DMS53 treated with DMSO at 0.1 percent for 48 hours (cell line): Measurements from ENCODE around the gene SLC25A51.
"Not testable (repeated sequence)": the region's sequence is repeated elsewhere in the genome, so short reads cannot be mapped to it uniquely, and the experiment has no call there.

Experiments used
- DNase-seq: peaks from one replicate; lab custom pipeline; 2025; ENCODE audit not compliant: unreplicated experiment; lab: John Stamatoyannopoulos, UW

SLC25A51 gene

DNA sequence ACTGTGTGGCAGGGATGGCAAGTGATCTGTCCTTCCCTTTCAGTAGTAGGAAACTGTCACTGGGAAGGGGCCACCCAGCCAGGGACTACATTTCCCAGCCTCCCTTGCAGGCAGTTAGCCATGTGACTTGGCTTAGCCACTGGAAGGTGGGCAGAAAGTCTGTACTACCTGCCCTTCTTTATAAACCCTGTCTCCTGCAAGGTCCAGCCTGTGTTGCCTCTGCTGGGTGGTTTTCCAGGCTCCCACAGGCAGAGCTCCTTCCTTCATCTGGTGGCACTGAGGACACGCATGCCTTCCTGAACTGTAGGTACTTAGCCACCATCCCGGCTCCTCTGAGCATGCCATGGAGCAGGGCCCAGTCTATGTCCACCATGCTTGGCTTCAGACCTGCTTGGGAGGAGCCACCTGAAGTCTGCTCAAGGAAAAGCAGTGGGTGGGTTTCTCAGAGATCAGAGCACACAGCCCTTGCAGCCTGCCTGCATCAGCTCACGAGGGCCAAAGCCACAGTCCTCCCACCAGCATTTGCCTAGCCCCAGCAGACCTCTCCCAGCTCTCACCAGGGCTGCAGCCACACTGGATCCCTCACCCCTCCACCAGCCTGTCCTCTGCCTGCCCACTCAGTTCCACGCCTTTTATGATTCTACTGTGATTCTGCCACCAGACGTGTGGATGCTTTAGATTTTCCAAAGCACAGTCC, 16.7 kb upstream of the SLC25A51 start:
- no peak for DNase-seq

DNA sequence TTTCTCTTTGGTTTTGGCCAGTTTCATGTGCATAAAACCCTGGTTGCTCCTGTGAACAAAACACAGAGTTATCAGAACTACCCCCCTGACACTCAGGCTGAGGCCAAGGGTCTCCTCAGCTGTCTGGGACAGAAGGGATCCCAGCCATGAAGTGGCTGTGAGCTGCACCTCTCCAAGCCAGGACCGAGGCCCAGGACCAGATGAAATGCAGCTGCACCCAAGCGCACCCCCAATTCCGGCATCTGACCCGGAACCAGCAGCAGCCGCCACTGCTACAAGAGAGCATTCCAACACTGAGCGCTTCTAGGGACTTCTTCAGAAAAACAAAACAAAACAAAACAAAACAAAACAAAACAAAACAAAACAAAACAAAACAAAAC, 16.0 kb upstream of the SLC25A51 start:
- DNase-seq, result no peak

DNA sequence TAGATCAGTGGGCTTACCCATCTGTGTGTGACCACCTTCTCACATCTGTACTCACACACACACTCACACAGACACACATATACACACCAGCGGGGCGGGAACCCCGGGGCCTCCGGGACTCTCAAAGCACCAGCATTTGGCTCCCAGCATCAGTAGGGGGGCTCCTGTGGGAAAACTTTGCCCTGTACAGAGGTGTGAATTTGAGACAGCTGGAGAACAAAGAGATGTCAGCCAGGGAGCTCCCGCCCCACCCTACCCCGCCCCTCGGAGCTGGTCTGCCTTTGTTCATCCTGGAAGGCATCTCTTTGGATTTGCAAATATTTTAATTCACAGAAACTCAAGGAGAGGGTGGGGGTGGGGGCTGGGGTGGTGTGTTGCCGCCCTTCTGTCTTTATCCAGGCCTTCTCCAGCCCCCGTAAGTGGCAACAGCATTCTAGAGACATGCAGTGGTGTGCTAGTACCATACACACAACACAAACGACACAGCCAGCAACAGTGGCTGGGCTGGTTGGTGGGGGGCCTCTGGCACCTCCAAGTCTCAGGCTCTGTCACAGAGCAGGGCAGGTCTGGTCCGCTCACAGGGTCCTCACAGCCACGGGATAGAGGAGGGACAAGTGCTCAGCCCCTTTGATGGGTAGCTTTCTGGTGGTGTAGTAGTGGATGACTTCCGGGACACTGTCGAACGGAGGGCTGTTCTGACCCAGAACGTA, 15.5 kb upstream of the SLC25A51 start:
- DNase-seq, result no peak

DNA sequence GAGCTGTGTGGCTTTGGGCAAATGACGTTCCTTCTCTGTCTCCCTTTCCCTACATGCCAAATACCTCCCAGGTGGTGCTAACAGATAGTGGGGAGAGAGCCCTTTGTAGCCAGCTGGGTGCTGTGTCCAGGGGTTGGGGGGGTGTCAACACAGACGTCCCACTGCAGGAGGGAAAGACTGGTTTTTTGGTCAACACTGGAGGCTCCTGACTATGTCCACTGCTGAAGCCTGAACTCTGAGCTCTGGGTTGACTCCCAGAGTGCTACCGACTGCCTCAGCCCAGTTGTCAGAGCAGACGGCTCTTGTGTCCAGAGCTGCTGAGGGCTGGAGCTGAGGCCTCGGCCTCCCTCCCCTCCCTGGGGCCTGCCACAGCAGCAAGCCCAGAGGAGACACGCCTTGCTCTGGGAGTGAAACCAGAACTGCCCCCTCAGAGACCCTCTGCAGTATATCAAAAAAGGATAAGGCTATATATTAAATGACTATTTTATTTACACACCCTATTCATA, 14.8 kb upstream of the SLC25A51 start:
- no peak for DNase-seq

DNA sequence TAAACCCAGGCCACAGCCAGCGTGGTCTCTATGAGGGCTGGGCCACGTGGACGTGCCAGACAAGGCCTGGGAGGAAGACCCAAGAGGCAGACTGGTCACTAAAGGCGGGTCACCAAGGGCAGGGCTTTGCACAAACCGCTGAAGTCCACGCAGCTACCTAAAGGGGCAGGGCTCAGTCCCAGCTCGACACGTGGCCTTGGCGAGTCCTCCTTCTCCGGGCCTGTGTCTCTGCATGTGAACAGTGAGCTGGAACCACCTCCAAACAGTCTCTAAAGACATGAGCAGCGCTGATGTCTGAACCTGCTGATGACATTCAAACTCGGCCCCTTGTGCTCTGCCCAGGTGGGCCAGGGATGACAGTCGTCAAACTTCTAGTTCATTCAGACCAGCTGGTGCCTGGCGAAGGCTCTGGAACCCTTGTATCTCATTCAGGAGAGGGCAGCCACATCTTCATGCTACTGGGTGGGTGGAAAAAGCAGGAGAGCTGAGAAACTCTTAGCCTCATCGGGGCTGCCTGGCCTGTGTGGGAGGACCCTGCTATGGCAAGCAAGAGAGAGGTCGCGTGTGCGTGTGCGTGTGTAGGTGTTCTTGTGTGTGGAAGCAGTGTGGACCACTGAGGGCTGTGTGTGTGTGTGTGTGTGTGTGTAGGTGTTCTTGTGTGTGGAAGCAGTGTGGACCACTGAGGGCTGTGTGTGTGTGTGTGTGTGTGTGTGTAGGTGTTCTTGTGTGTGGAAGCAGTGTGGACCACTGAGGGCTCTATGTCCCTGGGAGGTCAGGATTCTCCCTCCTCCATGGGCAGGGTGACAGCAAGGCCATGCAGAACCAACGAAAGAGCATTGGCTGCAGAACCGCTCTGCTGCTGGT, 14.1 kb upstream of the SLC25A51 start:
- DNase-seq, result no peak

DNA sequence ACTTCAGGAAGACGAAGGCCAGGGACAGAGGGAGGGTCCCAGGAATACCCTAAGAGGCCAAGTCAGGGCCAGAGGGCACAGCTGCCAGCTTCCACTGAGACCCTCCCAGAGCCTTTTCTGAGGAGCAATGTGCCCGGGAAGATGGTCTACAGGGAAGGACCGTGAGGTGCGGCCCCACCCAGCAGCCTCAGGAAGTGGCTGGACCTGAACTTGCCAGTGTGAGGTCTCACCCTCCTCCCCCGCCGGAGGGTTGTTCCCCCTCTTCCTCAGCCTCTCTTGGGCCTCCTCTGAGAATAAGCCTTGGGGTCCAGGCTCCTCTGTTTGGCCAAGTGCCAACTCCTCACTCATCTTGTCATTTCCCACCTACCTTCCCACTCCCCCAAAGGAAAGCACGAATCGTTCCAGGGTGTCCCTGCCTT, 13.4 kb upstream of the SLC25A51 start:
- DNase-seq, result no peak

DNA sequence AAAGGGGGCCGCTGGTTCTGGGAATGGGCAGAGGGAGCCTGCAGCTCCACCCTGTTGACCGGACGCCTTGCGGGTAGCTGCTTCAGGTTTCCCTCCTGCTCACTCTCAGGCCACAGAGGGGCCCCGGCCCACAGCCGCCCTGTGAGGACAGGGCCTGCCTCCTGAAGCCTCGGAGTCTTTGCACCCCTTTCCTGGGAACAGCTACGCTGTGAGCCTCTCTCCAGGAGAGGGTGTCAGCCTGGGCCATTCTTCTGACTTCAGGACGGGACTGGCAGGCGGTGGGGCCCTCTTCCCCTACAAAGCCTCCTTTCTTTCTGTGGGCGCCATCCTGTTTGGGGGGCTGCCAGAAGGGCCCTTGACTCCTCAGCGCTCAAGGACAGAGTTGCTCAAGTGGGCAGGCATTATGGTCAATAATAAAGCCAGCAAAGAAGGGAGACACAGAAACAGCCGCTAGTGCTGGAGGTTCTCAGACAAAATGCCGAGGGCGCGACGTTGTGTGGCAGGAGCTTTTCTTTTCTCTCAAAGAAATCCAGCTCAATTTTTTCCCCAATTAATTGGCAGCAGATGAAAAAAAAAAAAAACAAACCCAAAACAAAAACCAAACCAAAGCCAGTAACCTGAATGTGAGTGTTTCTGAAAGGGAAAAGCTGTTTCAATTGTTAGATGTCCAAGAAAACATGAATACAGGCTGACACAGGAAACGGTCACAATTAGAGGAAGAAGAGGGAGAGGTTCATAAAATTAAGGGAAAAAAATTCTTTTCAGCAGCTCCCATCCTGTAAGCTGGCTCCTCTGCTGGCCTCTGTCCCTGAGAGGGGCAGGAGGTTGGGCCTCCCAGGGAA, 12.8 kb upstream of the SLC25A51 start:
- DNase-seq, result no peak

DNA sequence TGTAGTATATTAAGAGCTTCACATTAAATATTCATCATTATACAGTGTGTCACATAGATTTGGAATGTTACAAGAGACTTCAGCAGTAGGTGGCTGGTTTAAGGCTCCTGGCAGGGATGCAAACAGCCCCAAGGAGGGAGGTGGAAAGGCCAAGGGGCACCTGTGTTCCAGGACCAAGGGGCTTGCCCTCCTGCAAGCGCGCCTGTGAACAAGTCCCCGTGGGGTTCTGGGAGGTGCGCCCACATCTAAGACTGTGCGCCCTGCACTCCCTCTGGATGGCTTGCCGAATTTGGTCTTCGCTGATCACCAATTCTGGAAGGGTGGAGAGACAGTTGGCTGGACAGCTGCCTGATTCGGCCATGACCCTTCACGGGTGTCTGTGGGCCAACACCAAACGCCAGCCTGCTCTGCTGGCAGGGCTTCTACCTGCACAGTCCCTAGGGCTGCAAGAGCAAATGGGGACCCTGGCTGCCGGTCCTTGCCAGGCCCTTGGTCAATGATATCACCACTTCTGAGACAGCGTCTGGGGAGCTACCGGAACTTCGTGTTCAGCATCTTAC, 12.1 kb upstream of the SLC25A51 start:
- DNase-seq, result no peak

DNA sequence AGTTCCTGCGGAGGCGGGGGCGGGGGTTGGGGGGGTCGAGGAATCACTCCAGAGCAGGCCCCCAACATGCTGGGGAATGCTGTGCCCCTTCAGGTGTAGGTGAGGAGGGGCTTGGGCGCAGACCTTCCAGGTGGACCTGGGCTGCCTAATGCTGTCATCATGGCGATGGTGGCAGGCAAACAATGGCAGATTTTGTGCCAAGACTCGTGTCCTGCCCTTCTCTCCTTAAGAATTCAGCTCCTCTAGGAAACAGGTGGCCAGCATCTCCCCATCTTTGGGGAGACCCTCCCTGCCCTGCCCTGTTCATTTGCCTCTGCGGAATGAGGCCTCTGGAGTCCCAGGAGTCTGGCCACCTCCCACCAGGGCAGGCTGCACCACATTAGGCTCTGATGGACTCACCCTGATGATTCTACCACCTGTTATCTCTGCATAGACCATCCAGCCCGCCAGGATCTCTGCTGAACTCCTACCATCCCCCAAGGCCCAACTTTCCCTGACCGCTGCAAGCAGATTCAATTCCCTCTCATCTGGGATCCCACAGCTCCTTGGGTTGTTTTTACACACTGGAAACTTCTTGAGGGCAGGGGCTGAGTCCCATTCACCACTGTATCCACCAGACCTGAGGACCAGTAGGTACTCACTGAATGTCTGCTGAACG, 10.9 kb upstream of the SLC25A51 start:
- no peak for DNase-seq

DNA sequence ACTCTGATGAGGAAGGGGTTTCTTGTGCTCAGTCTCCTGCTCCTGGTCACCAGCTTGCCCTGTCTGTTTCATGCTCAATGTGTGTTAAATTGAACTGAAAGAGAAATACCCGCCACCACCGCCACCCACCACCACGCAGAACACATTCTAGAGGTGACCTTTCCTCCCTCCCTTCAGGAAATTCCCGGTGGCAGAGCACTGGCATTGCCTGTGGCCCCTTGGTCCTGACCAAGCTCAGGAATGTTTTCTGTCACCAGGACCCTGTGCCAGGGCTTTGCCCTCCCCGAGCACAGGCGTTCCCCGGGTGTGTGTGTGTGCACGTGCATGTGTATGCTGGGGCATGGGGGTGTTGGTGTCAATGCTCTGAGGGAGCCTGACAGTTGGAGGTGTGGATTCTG, 10.2 kb upstream of the SLC25A51 start:
- DNase-seq, result no peak

DNA sequence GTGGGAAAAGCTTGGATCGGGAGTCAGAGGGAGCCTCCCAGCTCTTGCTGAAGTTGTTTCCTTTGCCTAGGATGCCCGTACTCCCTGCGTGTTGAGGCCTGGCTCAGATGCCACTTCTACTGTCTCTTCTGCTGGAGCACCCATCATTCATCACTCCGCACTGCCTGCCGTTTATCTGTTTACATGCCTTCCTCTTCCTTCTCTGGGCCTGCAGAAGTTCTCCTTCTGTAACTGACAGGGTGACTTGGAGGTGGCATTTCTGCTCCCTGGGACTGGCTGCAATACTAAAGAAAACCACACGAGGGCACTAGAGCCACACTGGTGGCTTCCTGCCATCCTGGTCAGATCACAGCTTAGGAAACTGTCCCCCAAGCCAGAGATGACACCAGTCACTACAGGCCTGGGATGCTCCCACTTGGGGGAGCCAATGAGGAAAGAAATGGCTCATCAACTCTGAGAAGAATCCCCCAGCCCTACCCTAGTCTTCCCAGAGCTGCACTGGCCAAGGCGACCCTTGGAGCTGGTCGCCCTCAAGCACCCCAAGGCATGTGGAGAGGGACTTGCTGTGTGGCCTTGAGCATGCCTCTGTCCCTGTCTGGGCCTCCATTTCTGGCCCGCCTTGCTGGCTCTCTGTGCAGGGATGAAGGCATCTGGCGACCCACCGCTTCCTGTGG, 9.7 kb upstream of the SLC25A51 start:
- DNase-seq, result peak; percentile 29

DNA sequence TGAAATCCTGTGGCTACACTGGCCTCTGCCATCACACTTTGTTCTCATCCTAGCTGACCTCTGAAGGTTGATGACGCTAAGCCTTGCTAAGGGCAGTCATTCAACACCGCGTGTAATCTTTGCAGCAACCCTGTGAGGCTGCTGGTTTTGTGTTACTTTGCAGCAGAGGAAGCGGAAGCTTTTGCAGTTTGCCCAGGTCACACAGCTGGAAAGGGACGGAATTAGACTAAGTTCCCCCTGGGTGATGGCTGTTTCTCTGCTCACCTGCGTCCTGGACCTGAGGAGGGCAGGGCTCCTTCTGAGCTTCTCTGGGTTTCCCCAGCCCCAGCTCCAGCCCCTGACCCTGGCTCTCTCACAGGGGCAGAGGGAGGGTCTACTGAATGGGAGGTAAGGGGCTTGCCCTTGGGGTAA, 7.3 kb upstream of the SLC25A51 start:
- DNase-seq, result no peak

DNA sequence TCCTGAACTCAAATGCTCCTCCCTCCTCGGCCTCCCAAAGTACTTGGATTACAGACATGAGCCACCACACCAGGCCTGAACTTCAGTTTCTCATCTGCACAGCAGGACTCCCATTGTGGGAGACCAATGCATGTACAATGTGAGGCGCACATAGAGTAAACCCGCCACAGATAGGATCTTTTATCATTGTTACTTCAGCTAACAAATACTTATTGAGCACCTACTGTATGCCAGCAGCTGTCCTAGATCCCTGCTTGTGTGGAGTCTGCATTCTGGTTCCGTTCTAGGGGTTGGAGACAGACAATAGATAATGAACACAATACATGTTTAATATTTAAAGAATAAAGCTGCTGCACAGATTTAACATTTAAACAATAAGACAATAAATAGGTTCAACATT, 6.3 kb upstream of the SLC25A51 start:
- no peak for DNase-seq

DNA sequence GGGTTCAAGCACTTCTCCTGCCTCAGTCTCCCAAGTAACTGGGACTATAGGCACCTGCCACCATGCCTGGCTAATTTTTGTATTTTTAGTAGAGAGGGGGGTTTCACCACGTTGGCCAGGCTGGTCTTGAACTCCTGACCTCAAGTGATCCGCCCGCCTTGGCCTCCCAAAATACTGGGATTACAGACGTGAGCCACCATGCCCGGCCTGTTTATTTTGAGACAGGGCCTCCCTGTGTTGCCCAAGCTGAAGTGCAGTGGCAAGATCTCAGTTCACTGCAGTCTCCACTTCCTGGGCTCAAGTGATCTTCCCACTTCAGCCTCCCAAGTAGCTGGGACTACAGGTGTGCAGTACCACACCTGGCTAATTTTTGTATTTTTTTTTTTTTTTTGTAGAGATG, 5.9 kb upstream of the SLC25A51 start:
- not testable (repeated sequence) for DNase-seq

DNA sequence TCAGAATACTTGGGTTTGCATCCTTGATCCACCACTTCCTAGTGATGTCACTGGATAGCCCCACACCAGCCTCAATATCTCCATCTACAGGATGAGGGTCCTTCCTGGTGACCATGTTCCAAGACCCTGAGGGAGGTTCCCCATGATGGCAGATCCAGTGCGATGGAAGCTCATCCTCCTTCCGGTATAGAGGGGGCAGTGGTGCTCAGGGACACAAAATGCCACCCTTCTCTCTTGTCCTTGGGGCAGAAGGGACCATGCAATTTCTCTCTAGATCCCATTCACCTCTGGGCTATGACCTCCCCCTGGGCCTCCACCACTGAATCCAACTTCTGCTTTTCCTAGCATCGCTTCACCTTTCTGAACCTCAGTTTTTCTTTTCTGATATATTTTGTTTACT, 5.4 kb upstream of the SLC25A51 start:
- DNase-seq, result no peak

DNA sequence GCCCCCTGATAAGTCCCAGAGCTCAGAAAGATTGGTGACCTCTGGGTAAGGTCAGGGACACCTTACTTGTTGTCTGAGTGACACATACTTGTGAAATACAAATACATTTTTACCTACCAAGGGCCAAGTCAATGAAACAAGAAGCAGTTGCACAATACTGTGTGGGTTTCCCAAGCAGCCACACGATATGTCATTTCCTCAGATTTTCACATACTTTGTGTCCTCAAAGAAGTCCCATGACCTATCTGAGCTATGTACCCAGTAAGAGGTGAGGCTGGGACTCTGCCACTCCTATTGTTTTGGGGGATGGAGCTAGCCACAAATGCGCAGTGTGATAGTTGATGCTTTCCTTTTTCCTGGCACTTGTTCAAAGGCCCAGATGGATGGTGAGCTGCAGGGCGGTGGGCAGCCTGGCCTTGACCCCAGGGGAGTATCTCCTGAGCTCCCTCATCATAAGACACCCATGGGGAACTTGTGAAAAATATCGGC, 4.8 kb upstream of the SLC25A51 start:
- DNase-seq, result no peak

DNA sequence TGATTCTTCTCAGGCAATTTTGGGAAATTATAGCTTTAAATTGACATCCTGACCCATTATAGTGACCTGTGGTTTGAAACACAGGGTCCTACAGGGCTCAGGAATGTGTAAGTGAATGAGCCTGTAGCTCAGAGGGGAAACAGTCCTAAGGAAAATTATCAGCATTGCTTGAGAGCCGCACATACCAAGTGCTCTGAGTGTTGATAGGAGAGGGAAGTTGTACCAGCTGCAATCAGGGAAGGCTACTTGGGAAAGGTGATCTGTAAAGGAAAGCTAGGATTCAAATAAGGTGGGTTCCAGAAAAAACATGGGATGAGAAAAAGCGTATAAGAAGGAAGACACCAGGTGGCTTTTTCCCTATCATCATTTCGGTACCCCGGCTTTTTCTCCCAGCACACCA, 4.4 kb upstream of the SLC25A51 start:
- DNase-seq, result no peak

DNA sequence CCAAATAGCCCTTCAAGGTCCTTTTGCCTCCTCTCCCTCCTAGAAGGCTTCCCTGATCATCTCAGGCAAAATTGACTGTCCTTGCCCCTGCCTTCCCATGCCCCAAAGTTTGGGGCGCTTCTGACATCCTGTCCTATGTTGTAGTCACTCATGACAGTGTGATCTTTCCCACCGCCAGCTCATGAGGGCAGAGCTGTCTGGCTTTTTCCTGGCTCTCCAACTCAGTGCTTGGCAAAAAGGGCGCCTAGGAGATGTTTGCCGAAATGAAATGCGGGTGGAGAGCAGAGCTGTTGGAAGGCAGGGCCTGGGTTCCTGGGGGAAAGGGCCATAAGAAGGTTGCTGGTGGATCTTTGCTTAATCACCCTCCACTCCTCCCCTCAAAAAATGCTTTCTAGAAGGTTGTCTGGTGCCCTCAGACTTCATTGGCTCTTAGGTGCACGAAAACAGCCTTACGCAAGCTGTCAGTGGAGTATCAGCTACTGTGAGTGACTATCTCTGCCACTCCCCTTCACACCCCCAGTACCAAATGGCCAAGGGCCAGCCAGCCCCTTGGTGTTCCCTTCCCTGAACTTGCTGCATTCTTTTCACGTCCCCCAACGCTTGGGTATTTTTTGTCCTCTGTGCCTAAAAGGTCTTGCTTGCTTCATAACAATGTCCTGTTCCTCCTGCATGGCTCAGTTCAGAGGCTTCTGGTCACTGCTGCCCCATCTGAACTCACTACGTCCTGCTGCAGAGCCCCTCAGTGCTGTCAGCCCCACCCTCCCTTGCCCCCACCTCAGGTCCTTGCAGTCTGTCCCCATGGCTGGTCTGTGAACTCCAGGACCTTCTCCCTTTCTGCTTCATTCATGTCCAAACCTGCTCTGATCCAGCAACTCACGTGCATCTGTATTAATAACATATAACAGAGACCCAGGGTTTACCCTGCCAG, 2.6 kb upstream of the SLC25A51 start:
- no peak for DNase-seq
